Tibial nerve (tissue), 4 donors: ENCODE results near the gene P2RY1. TPM values are rescaled to one million over a fixed set of nuclear protein-coding genes. Genes with fewer than 3 reads are reported as not detected.
A peak's percentile ranks its signal among the peaks of the same experiment; 100 is the strongest.

Source experiments
- DNase-seq, 2 donors: peaks; one replicate each; pipeline ENCODE4 v3.0.0-alpha.2; 2019; ENCODE audit warnings: low spot score in 2 of 2
- H3K27ac ChIP-seq, 4 donors: fragments of 200-600 bp; sonication (generic) in 3 of 4; one replicate each; pipeline ENCODE4 v1.5.1; 2017 to 2019; ENCODE audit warnings: mild to moderate bottlenecking in 1 of 4
- H3K27me3 ChIP-seq, 2 donors: fragments of 200-600 bp; sonication (generic) in 1 of 2; one replicate each; pipeline versions ENCODE4 v1.5.1 to v1.6.0; 2017 to 2019
- H3K36me3 ChIP-seq, 3 donors: fragments of 200-600 bp; sonication (generic); one replicate each; pipeline ENCODE4 v1.5.1; 2018 to 2019
- H3K4me1 ChIP-seq, 4 donors: fragments of 200-600 bp; sonication (generic) in 3 of 4; one replicate each; pipeline ENCODE4 v1.5.1; 2017 to 2019
- H3K4me3 ChIP-seq, 4 donors: fragments of 200-600 bp; sonication (generic) in 3 of 4; one replicate each; pipeline ENCODE4 v1.5.1; 2017 to 2019; ENCODE audit warnings: mild to moderate bottlenecking in 1 of 4, moderate library complexity in 1 of 4
- H3K9me3 ChIP-seq, 4 donors: fragments of 200-600 bp; sonication (generic) in 3 of 4; one replicate each; pipeline ENCODE4 v1.5.1; 2017 to 2019
- EP300 ChIP-seq, 2 donors: sonication (generic); formaldehyde crosslinking; IDR thresholded peaks; one replicate each; pipeline ENCODE4 v1.6.1; 2017; ENCODE audit warnings: antibody characterized with exemption in 2 of 2, mild to moderate bottlenecking in 1 of 2
- POLR2A ChIP-seq, 2 donors: fragments of 450-650 bp; IDR thresholded peaks; one replicate each; pipeline ENCODE4 v1.6.1; 2017; ENCODE audit warnings: antibody characterized with exemption in 2 of 2, mild to moderate bottlenecking in 2 of 2, moderate library complexity in 2 of 2
- WGBS, 2 donors: methylation state at CpG; one replicate each; pipeline ENCODE4 v1.1.5; 2018; 5-methylcytosine and 5-hydroxymethylcytosine counted together
- total RNA-seq, 4 donors: library from RNA; depleted of rRNA; stranded (reverse); fragments of >200 nt; gene quantifications; one replicate each; pipeline ENCODE4 v1.1.0, GENCODE V29; 2016
- TF ChIP-seq, protein P1 (sequence below), 5 experiments: fragments of 200-600 bp in 3 of 5; fragments of 450-650 bp in 2 of 5; sonication (generic) in 3 of 5; IDR thresholded peaks; one replicate each; pipeline ENCODE4 v1.5.1; 2016 to 2019; ENCODE audit warnings: antibody characterized with exemption in 5 of 5, mild to moderate bottlenecking in 3 of 5, moderate library complexity in 2 of 5

The P2RY1 gene
- total RNA-seq, 4 donors from 2014 or later: 6.7 to 8.4 (median 7.9) TPM

DNA sequence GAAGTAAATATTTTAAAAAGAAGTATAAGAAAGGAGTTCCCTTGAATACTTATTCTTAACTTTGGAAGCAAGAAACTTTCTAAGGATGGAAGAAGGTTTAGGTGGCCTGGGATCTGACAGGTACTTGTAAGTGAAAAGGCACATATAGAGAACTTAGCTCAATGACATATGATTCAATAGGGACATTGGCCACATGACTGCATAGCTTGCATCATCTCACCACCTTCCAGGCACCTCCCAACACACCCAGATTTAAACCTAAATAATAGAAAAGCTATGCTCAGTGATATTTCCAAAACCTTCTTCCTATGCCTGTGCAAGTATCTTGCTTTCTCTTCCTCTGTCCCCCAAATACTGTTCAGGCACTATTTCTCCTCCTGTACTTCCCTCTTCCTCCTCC, 4.7 kb upstream of the P2RY1 start:
- TF ChIP-seq, protein P1, sequence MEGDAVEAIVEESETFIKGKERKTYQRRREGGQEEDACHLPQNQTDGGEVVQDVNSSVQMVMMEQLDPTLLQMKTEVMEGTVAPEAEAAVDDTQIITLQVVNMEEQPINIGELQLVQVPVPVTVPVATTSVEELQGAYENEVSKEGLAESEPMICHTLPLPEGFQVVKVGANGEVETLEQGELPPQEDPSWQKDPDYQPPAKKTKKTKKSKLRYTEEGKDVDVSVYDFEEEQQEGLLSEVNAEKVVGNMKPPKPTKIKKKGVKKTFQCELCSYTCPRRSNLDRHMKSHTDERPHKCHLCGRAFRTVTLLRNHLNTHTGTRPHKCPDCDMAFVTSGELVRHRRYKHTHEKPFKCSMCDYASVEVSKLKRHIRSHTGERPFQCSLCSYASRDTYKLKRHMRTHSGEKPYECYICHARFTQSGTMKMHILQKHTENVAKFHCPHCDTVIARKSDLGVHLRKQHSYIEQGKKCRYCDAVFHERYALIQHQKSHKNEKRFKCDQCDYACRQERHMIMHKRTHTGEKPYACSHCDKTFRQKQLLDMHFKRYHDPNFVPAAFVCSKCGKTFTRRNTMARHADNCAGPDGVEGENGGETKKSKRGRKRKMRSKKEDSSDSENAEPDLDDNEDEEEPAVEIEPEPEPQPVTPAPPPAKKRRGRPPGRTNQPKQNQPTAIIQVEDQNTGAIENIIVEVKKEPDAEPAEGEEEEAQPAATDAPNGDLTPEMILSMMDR (IDR thresholded peaks at IDR 0.05): no peak
- no peak for TF ChIP-seq POLR2A (IDR thresholded peaks at IDR 0.05)
- no peak for TF ChIP-seq EP300 (IDR thresholded peaks at IDR 0.05)

DNA sequence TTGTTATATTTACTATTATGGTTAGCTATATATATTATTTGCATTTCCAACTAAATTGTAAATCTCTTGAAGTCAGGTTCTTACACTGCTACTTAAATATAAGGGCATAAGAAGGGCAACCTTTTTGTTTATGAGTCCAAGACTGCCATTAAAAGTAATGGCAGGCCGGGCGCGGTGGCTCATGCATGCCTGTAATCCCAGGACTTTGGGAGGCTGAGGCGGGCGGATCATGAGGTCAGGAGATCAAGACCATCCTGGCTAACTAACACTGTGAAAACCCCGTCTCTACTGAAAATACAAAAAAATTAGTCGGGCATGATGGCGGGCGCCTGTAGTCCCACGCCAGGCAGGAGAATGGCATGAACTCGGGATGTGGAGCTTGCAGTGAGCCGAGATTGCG, 2.9 kb upstream of the P2RY1 start:
- H3K36me3 ChIP-seq: no peaks in the 10 kb centered on the region
- H3K4me1 ChIP-seq: peaks cover 0 to 23% (median 3%) of the 10 kb centered on the region in 4 donors
- H3K4me3 ChIP-seq: no peak overlapping the region
- no peak for TF ChIP-seq EP300 (IDR thresholded peaks at IDR 0.05)
- TF ChIP-seq, protein P1 (IDR thresholded peaks at IDR 0.05): no peak
- TF ChIP-seq POLR2A (IDR thresholded peaks at IDR 0.05): no peak
- H3K27ac ChIP-seq: no peak overlapping the region
- DNase-seq: no peak
- 98% methylated on average over 13 of the region's 13 CpGs for WGBS, 2 donors
- no peaks in the 10 kb centered on the region for H3K27me3 ChIP-seq
- no peaks in the 10 kb centered on the region for H3K9me3 ChIP-seq

More for the DNA sequence above, 4.7 kb upstream of the P2RY1 start:
- H3K36me3 ChIP-seq: no peaks in the 10 kb centered on the region
- DNase-seq: no peak
- no peaks in the 10 kb centered on the region for H3K9me3 ChIP-seq
- H3K4me3 ChIP-seq: no peak overlapping the region
- H3K4me1 ChIP-seq: peaks cover 0 to 7% (median 0%) of the 10 kb centered on the region in 4 donors
- H3K27ac ChIP-seq: no peak overlapping the region
- H3K27me3 ChIP-seq: no peaks in the 10 kb centered on the region

DNA sequence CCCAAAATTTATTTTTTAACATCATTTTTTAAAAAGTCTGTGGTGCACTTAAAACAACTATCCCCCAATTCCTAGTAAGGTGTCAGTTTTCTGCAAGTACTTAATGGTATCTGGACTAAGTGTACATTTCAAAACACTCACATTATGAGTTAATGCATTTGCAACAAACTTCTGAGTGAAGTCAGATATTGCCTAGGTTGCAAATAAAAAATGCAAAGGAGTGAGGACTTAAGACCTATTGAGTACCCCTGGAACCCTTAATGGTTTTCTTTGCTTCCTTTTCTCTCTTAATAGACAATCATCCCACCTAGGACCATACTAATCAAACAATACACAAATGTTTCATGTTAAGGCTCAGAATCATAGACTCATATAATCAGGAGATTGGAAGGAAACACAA, 1.8 kb upstream of the P2RY1 start:
- Histone ChIP-seq H3K27me3 (no peaks in the 10 kb centered on the region), H3K9me3 (no peaks in the 10 kb centered on the region), H3K36me3 (no peaks in the 10 kb centered on the region), H3K4me1 (peaks cover 0 to 23% (median 3%) of the 10 kb centered on the region in 4 donors), H3K4me3 (no peak overlapping the region), H3K27ac (no peak overlapping the region)
- DNase-seq: no peak
- TF ChIP-seq EP300 (IDR thresholded peaks at IDR 0.05) (no peak), POLR2A (IDR thresholded peaks at IDR 0.05) (no peak)
- TF ChIP-seq, protein P1 (IDR thresholded peaks at IDR 0.05): no peak

DNA sequence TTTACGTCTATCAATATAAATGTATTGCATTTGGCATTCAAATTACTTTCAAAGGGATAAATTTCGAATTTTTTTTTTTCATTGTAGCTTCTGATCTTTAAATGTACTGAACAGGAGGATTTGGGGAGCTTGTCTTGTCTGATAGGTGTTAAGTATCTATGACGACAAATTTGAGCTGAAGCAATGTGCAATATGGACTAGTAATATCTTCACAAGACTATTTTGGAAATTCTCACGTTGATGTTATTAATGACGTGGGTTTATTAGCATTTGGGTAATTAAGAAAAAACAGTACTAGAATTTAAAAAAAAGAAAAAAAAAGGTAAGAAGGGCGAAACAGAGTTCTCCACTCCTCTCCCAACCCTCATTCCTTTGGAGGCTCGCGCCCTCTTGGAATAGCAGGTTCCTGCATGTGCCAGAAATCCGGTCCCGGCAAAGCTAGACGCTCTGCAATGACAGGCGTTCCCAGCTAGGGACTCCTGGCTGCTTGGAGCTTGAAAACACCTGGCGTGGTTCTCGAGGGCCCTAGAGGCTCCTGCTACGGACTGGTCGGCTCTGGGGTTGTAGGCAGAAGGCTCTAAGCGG, 648 bp upstream of the P2RY1 start:
- peak in 1 of 2 donors; percentile 19 for DNase-seq
- Histone ChIP-seq H3K27me3 (no peaks in the 10 kb centered on the region), H3K27ac (peak overlapping the region; percentile 45 to 88 (median 83)), H3K4me3 (peak overlapping the region; percentile 63 to 94 (median 81)), H3K9me3 (no peaks in the 10 kb centered on the region), H3K4me1 (peaks cover 0 to 31% (median 3%) of the 10 kb centered on the region in 4 donors), H3K36me3 (no peaks in the 10 kb centered on the region)
- TF ChIP-seq, protein P1 (IDR thresholded peaks at IDR 0.05): peak in 1 of 5 experiments; percentile 20
- TF ChIP-seq POLR2A (IDR thresholded peaks at IDR 0.05): no peak
- TF ChIP-seq EP300 (IDR thresholded peaks at IDR 0.05): no peak
- 15 to 16% methylated on average over 17 of the region's 17 CpGs for WGBS, 2 donors

DNA sequence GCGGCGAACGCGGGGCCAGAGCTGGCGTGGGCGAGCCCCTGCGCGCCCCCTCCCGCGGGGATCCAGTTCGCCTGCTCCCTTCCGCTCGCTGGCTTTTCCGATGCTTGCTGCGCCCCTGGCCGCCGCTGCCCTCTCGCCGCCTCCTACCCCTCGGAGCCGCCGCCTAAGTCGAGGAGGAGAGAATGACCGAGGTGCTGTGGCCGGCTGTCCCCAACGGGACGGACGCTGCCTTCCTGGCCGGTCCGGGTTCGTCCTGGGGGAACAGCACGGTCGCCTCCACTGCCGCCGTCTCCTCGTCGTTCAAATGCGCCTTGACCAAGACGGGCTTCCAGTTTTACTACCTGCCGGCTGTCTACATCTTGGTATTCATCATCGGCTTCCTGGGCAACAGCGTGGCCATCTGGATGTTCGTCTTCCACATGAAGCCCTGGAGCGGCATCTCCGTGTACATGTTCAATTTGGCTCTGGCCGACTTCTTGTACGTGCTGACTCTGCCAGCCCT, 721 bp downstream of the P2RY1 start:
- peak overlapping the region; percentile 63 to 94 (median 81) for H3K4me3 ChIP-seq
- TF ChIP-seq, protein P1 (IDR thresholded peaks at IDR 0.05): no peak
- TF ChIP-seq POLR2A (IDR thresholded peaks at IDR 0.05) (no peak), EP300 (IDR thresholded peaks at IDR 0.05) (no peak)
- peak overlapping the region; percentile 45 to 88 (median 83) for H3K27ac ChIP-seq
- no peaks in the 10 kb centered on the region for H3K27me3 ChIP-seq
- peak in 1 of 2 donors; percentile 15 for DNase-seq
- 2 to 6% methylated on average over 16 to 36 of the region's 47 CpGs for WGBS, 2 donors
- H3K4me1 ChIP-seq: peaks cover 0 to 45% (median 3%) of the 10 kb centered on the region in 4 donors
- H3K36me3 ChIP-seq: no peaks in the 10 kb centered on the region
- no peaks in the 10 kb centered on the region for H3K9me3 ChIP-seq
